ACHN (cell line): Measurements from ENCODE around the gene SEC16A.

ENCODE experiments used
- DNase-seq: peaks from one replicate; pipeline ENCODE4 v3.0.0-alpha.2; 2015
- in situ Hi-C: cut with HindIII; loops from 2 replicates; pipeline ENCODE4 v1.10.0; 2017; ENCODE audit warnings: low sequenced_read_pairs, low pct_ligation_motif_present, low pct_unique_long_range_greater_than_20kb

SEC16A gene

GRCh38 chr9:136505406-136506403 lies 22.9 kb upstream of the SEC16A start:
- in situ Hi-C loops, result no loop called here
- no peak for DNase-seq

GRCh38 chr9:136504512-136505348 lies 21.9 kb upstream of the SEC16A start:
- in situ Hi-C loops, result no loop called here
- no peak for DNase-seq

- in situ Hi-C loops, result no loop called here
- no peak for DNase-seq
Measured at GRCh38 chr9:136502940-136503550, 20.2 kb upstream of the SEC16A start.

- DNase-seq, result no peak
- in situ Hi-C loops, result no loop called here
Measured at GRCh38 chr9:136502196-136502595, 19.4 kb upstream of the SEC16A start.

GRCh38 chr9:136501686-136502085 lies 18.8 kb upstream of the SEC16A start:
- in situ Hi-C loops, result no loop called here
- no peak for DNase-seq

- in situ Hi-C loops, result no loop called here
- DNase-seq, result no peak
Measured at GRCh38 chr9:136499935-136500910, 17.4 kb upstream of the SEC16A start.

DNA sequence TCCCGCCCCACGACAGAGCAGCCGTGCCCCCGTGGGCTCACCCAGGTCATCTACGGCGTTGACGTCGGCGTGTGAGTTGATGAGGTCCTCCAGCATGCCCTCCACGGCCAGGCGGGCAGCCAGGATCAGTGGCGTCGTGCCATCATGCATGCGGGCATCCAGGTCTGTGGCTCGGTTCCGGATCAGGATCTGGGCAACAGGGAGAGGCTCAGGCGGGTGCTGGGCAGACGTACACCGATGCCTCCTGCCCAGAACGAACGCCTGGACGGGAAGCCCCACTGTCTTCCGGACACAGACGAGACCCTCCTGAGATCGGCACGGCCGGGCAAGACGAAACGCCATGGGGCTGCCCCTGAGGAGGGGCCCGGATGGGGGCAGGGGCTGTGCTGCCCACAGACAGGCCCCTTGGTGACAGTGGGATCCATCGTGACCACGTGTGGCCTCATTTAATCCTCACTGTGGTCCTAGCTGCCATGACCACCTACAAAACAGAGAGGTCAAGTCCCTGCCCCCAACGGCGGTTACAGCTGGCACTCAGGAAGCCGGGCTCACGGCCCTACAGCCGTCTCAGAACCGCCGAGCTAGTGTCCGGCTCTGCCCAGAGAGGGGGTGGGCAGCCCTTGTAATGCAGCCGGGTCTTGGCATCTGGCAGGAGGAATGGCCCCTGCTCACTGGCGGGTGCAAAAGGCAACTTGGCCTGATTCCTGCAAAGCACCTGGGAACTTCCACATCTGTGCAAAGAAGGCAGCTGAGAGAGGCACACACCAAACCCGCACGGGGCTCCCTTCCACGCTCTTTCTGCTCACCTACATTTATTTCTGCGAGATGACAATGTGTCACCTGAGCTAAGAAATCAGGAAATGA lies 16.5 kb upstream of the SEC16A start:
- in situ Hi-C loops, result no loop called here
- no peak for DNase-seq

GRCh38 chr9:136497916-136498695 lies 15.3 kb upstream of the SEC16A start:
- DNase-seq, result no peak
- in situ Hi-C loops, result no loop called here

GRCh38 chr9:136496801-136497620 lies 14.2 kb upstream of the SEC16A start:
- DNase-seq, result no peak
- in situ Hi-C loops, result no loop called here

DNA sequence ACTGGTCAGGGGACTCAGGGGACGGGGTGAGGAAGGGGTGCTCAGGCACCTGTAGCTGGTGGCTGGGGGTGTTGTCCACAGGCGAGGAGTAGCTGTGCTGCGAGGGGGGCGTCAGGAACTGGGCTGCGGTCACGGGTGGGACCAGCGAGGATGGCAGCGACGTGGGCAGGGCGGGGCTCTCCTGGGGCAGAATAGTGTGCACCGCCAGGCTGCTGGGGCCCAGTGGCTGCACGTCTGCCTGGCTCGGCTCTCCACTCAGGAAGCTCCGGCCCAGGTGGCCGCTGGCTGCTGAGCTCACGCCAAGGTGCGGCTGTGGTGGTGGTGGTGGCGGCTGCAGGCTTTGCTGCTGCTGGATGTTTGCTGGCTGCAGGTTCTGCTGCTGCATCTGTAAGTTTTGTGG lies 13.3 kb upstream of the SEC16A start:
- in situ Hi-C loops, result no loop called here
- no peak for DNase-seq

- no peak for DNase-seq
- in situ Hi-C loops, result no loop called here
Measured at GRCh38 chr9:136495238-136495800, 12.5 kb upstream of the SEC16A start.

GRCh38 chr9:136494531-136495215 lies 11.8 kb upstream of the SEC16A start:
- no peak for DNase-seq
- in situ Hi-C loops, result no loop called here

- DNase-seq, result no peak
- in situ Hi-C loops, result no loop called here
Measured at GRCh38 chr9:136494012-136494411, 11.2 kb upstream of the SEC16A start.

GRCh38 chr9:136493567-136493971 lies 10.7 kb upstream of the SEC16A start:
- DNase-seq, result no peak
- in situ Hi-C loops, result no loop called here

- no peak for DNase-seq
- in situ Hi-C loops, result no loop called here
Measured at GRCh38 chr9:136492978-136493522, 10.2 kb upstream of the SEC16A start.
